ENCODE measurements around the gene EPAS1.

DNA sequence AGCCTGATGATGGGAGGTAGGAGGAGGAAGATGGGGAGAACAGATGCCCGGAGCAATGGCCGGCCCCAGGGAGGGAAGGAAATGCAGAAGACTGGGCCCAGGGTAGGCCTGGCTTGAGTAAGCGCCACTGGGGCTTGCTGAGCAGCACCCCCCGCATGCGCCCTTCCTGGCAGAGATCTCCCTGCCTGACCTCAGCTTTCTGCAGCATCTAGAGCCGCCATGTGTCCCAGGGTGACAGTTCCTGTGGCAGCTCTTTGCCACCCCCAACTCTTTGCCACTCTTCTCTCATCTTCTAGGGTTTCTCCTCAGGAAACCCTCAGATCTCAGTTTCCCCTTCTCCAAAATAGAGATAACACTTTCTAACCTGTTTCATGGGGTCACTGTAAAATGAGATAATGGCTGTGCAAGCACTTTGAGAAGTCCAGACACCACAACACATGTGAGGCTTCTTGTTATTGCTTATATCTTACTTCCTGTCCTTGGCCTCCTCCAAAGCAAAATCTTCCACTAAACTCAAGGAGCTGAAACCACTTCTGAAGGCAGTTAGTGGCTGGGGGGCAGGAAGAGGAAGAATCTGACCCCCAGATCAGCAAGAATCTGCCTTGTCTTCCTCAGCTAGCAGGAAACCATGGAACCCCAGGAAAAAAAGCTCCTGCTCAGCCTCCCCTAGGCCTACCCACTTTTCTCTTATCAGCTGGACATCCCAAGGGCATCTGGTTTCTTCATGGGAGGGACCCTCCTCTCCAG, 64.9 kb downstream of the EPAS1 start:
- TF ChIP-seq, protein P1, sequence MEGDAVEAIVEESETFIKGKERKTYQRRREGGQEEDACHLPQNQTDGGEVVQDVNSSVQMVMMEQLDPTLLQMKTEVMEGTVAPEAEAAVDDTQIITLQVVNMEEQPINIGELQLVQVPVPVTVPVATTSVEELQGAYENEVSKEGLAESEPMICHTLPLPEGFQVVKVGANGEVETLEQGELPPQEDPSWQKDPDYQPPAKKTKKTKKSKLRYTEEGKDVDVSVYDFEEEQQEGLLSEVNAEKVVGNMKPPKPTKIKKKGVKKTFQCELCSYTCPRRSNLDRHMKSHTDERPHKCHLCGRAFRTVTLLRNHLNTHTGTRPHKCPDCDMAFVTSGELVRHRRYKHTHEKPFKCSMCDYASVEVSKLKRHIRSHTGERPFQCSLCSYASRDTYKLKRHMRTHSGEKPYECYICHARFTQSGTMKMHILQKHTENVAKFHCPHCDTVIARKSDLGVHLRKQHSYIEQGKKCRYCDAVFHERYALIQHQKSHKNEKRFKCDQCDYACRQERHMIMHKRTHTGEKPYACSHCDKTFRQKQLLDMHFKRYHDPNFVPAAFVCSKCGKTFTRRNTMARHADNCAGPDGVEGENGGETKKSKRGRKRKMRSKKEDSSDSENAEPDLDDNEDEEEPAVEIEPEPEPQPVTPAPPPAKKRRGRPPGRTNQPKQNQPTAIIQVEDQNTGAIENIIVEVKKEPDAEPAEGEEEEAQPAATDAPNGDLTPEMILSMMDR (IDR thresholded peaks at IDR 0.05) = no peak
- TF ChIP-seq POLR2A (IDR thresholded peaks at IDR 0.05) = no peak
